Measurements from ENCODE around the gene LAMB4.

LAMB4 gene

DNA sequence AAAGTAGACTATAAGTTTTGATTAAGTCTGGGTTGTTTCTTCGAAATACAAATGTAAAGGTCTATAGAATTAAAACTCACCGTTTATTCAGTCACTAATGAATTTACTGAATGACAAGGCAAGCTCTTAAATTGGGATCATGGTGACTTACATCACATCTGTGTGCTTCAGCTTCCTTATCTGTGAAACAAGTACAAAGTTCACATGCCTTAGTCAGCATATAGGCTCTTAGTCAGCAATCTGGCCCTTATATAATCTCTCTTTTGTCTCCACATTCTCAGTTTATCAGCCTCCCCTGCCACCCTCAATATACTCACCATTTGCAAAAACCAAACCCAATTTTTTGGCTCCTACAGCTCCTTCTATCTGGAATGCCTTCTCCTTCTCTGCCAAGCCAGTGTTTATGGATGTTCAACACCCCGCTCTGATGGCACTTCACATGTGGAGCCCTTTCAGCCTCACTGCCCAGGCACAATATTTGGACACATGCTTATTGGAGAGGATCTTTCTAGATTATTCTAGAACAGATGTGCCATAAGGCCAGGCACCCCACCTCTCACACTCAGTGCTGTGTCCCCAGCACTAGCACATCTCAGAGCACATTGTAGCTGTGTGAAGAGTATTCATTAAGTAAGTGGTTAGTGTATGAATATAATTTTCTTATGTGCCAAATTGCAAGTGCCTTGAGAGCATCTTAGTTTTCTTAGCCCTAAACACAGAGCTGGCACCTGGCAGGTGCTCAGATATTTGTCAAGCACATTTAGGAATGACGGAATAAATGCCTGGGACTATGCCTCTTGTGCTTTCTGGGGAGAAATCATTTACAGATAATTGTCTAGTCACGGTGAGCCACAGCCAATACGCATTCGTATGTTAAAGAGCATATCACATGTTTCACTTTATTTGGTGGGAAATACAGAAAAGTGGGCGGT lies 117.4 kb downstream of the LAMB4 start:
- no peak for DNase-seq (ENCODE audit: low read depth in 3 of 3)

DNA sequence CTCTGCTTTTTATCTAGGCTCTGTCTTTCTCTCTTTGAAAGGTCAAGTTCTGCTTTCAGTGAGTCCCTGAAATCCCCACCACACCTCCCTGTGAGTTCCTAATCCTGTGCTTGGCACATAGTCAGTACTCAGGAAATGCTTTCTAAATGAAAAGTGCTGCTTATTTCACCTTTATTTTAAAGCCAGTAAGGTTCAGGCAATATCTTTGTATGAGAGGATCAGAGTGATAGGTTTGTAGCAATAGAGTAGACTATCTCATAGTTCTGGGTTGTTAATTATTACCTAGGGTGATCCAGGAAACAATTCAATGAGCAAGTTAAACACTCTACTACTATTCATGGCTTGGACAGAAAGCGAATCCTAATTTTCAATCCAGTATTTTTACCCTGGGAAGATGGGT lies 119.8 kb downstream of the LAMB4 start:
- DNase-seq (ENCODE audit: low read depth in 3 of 3): no peak

- DNase-seq (ENCODE audit: low read depth in 3 of 3): no peak
Measured at GRCh38 chr7:108009873-108010272, 120.3 kb downstream of the LAMB4 start.

- DNase-seq (ENCODE audit: low read depth in 3 of 3): no peak
Measured at GRCh38 chr7:108008827-108009226, 121.3 kb downstream of the LAMB4 start.

GRCh38 chr7:108008240-108008639 lies 121.9 kb downstream of the LAMB4 start:
- DNase-seq (ENCODE audit: low read depth in 3 of 3): no peak

DNA sequence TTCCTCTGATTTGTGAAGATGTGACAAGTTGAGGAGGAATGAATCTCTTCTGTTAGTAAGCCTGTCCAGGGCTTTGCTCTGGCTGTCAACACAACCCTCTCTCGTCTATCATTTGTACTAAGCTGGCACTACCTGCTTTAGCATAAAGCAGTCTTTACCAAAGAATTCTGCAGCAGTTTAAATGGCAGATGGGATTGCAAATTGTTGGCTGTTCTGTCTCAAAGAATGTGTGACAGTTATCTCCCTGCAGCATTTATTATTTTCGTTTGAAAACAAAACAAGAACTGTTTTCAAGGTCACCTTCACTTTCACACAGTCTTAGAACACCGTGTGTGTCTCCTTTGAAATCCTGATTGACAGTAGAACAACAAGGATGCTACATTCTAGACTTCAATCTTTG lies 122.4 kb downstream of the LAMB4 start:
- no peak for DNase-seq (ENCODE audit: low read depth in 3 of 3)

DNA sequence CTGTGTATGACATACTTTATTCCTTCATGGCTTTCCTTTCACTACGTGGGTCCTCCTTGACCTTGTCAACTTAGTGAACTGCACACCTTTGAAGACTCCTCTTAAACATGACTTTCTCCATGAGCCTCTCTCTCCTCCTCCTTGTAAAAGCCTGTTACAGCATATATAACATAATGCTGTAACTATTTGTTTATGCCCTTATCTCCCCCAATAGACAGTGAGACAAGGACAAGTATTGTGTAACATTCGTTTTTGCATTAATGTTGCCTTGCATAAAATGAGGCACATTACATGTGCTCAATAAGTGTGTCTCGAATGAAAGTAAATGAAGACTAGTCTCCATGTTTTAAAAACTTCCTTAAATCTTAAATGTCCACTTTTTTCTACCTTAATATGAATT lies 122.9 kb downstream of the LAMB4 start:
- no peak for DNase-seq (ENCODE audit: low read depth in 3 of 3)

DNA sequence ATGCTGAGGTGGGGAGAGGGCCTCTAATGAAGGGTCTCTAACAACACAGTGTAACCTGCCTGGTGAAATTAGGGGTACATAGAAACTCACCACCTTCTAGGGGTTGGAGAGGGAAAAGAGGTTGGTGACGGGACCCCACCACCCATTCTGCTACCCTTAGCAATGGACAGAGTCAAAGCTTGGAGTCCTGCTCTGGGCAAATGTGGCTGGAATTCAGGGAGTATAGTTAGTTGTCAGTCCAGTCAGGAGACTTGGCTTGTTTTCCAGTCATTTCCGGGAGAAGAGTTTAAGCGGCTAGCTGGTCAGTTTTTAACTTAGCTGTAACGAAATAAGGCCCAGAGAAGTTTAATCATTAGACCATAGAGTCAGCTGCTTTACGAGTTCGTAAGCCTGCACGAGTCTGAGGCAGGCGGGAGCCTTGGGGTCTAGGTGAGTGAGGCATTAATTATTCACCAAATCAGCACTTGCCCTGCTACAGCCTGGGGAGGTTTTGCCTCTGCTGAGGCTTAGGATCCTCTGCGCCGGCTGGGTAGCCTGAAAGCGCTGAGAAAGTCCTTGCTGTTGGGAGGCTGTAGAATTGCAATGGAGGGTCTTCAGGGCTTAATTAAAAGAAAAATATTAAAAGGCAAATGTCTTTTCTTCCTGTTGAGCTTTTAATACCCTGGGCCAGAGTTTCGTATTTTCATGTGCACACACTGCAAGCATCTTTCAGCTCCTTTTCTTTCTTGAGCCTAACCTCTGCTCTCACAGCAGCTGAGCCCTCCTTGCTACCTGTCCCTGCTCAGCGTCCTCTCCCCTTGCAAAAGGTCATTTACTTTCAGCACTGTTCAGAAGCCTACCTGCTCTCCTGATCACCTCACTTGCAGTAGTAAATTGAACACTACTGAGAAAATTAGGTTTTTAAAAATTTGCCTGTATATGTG lies 125.7 kb downstream of the LAMB4 start:
- no peak for DNase-seq (ENCODE audit: low read depth in 3 of 3)

GRCh38 chr7:108003599-108003935 lies 126.6 kb downstream of the LAMB4 start:
- no peak for DNase-seq (ENCODE audit: low read depth in 3 of 3)

DNA sequence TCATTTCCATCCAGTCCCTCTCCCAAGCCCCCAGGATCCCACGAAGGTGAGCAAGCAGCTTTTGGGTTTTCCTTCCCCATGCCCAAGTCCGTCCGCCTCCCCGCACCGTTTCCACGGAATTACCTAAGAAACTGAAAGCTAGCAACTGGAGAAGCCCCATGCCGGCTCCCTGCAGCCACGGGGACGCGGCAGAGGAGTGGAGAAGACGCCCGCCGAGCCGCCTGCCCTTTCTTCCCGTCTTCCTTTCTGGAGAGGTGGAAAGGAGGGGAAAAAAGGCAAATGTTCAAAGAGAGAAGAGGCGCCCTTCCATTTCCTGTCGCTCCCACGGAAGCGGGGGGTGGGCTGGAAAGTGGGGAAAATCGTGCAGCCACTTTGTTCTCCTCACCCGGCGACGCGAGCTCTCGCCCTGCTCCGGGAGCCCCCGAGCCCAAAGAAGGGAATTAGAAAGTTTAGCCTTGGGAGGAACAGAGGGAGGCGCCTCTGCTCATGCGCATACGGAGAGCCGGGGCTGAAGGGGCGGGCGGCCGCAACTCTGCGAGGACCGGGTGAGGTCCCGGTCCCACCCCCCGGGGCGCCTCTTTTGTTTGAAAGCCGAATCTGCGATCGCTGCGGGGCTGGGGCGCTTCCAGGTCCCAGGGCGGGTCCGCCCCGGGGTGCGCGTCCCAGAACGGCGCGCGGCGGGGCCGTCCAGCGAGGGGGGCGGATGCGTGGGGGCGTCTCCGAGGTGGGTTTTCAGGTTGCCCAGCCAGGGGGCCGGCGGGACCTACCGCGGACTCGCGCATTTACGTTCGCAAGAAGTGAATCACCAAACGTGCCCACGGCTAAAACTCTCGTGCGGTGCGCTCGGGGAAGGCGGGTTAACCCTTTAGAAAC lies 127.2 kb downstream of the LAMB4 start, which contains the start of gene LAMB1:
TSS of gene LAMB1 (minus strand) at position 436 of the 873 bp plus-strand sequence. CDS start at position 160, 276 bp downstream.
- peak in 1 of 3 experiments; percentile 19 for DNase-seq (ENCODE audit: low read depth in 3 of 3)

- DNase-seq (ENCODE audit: low read depth in 3 of 3): no peak
Measured at GRCh38 chr7:108001764-108002725, 128.1 kb downstream of the LAMB4 start.

- no peak for DNase-seq (ENCODE audit: low read depth in 3 of 3)
Measured at GRCh38 chr7:108000875-108001763, 129.0 kb downstream of the LAMB4 start.

DNA sequence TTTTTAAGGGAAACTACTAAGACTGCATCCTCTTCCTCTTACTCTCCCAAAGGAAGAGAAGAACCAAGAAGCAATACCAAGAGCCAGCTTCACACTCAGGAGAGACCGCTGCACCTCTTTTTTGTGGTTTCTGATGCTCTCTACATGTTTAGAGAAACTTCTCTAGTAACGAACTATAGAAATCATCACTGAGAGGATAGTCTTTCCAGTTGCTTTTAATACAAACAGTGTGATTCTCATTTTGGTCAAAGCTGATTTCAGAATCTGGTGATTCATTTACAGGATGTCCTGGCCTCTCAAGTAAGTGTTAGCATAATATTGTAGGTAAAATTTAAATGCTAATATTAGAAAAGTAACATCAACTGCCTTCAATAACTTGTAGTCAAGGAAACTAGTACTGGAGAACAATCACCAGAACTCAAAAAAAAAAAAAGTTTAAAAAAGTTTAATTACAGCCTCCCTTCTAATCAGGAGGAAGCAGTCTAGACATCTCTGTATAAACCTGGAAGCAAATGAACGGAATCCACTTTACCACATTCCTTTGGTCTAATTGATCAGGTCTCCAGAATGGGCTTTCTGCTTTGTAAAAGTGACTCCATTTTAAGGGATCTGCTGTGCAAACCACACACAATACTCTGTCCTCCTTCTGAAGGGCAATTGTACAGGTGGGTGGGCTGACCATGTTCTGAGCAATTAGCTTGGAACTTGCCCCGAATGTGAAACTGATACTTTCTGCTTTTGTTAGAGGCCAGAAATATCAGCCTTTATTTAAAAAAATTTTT lies 130.2 kb downstream of the LAMB4 start:
- DNase-seq (ENCODE audit: low read depth in 3 of 3): no peak

DNA sequence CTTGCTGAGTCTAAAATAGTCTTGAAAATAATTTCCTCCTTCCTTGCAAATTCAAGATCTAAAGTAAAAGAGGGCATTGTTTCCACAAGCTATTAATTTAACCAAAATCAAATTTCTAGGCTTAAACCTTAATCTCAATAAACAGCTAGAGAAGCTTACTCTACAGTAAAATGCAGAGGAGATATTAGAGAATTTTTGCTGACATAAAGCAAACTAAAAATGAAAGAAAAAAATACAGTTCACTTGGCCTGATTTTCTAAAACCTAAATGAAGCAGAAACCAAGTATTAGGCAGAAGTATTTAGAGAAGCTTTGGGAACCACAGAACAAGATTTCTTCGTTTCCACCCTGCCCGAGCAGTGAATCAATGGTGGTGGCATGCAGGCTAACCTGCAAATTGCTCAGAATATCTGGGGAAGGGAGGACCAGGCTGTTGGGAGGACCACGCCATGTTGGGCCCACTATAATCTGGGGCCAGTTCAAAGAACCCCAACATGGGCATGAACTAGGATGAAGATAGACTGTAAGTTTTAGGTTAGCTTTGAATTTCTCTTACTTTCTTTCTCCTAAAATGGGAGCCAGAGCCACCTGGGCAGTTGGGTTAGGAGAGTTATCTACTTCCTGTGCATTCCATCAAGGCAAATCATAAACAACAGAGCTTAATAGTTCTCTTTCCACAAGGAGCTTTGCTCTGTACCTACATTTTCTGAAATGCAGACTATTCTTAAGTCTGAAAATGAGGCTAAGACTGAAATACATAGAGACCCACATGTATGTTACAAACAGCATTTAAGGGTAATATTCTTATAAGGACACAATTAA lies 131.3 kb downstream of the LAMB4 start:
- DNase-seq (ENCODE audit: low read depth in 3 of 3): no peak

DNA sequence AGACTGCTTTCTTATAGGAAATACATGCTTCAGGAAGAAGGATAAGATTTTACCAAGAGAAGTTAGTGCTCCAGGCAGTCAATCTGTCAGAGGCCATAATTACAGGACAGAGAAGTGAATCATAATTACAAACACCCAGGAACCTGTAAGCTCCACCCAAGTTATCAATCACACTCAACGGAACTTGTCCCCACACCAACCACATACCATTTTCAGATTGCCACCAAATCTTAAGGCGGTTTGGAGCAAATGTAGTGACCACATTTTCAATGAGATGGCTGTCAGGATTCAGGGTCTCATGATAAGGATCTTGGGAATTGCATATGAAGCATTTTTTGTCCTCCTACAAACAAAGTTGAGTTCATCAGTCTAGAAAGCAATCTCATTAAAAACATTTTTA lies 132.0 kb downstream of the LAMB4 start:
- DNase-seq (ENCODE audit: low read depth in 3 of 3): no peak

GRCh38 chr7:107996072-107996882 lies 133.9 kb downstream of the LAMB4 start:
- DNase-seq (ENCODE audit: low read depth in 3 of 3): no peak

Data from stimulated activated CD4-positive, alpha-beta T cell treated with anti-CD3 and anti-CD28 coated beads, TNF-alpha, amount 100 ng/mL, for 24 hours (primary cell).